Activated B cell treated with CpG ODN at 0.5 μM for 24 hours (primary cell): Measurements from ENCODE around the gene SERINC2. TPM values are rescaled to one million over a fixed set of nuclear protein-coding genes. Genes with fewer than 3 reads are reported as not detected.
"Not testable (repeated sequence)": the region's sequence is repeated elsewhere in the genome, so short reads cannot be mapped to it uniquely, and the experiment has no call there.

Experiments used
- ATAC-seq: fragments of 200-7000 bp; cut with Tn5 transposase; one replicate; pipeline ENCODE4 v1.10.0; 2021; ENCODE audit warnings: low read depth, mild to moderate bottlenecking, moderate library complexity
- CTCF ChIA-PET: fragments of 350-600 bp; sonication (Branson Sonifier 250); formaldehyde crosslinking; loops from one replicate; lab custom pipeline; 2021; ENCODE audit warnings: antibody characterized with exemption; lab: Charles Lee
- POLR2A ChIA-PET: fragments of 350-600 bp; sonication (Branson Sonifier 250); formaldehyde crosslinking; loops from one replicate; lab custom pipeline; 2021; ENCODE audit warnings: antibody characterized with exemption; lab: Charles Lee
- DNase-seq: peaks from one replicate; pipeline ENCODE4 v3.0.0; 2022
- H3K27ac Mint-ChIP-seq: one replicate; pipeline ENCODE4 v1.8.0; 2020; ENCODE audit warnings: mixed read lengths
- H3K27me3 Mint-ChIP-seq: one replicate; pipeline ENCODE4 v1.8.0; 2021; ENCODE audit warnings: mixed read lengths
- H3K36me3 Mint-ChIP-seq: one replicate; pipeline ENCODE4 v1.8.0; 2021; ENCODE audit warnings: low read depth, mixed read lengths
- H3K4me1 Mint-ChIP-seq: one replicate; pipeline ENCODE4 v1.8.0; 2021; ENCODE audit warnings: mixed read lengths
- H3K4me3 Mint-ChIP-seq: one replicate; pipeline ENCODE4 v1.8.0; 2020; ENCODE audit warnings: mild to moderate bottlenecking, mixed read lengths
- H3K9me3 Mint-ChIP-seq: one replicate; pipeline ENCODE4 v1.8.0; 2020; ENCODE audit warnings: mixed read lengths
- intact Hi-C: fragments of 100-400 bp; cut with micrococcal nuclease; formaldehyde crosslinking; loops from one replicate; pipeline ENCODE4 v1.15.1; 2024
- total RNA-seq: library from RNA; stranded (reverse); gene quantifications from 2 replicates; pipeline ENCODE4 v1.2.3, GENCODE V29; 2022
- TF ChIP-seq, protein P1 (sequence below): fragments of 200-600 bp; IDR thresholded peaks from one replicate; pipeline ENCODE4 v1.8.0; 2022; ENCODE audit warnings: antibody characterized with exemption, mild to moderate bottlenecking

The SERINC2 gene
- total RNA-seq, 1 donor from 2014 or later: 0.11 TPM

DNA sequence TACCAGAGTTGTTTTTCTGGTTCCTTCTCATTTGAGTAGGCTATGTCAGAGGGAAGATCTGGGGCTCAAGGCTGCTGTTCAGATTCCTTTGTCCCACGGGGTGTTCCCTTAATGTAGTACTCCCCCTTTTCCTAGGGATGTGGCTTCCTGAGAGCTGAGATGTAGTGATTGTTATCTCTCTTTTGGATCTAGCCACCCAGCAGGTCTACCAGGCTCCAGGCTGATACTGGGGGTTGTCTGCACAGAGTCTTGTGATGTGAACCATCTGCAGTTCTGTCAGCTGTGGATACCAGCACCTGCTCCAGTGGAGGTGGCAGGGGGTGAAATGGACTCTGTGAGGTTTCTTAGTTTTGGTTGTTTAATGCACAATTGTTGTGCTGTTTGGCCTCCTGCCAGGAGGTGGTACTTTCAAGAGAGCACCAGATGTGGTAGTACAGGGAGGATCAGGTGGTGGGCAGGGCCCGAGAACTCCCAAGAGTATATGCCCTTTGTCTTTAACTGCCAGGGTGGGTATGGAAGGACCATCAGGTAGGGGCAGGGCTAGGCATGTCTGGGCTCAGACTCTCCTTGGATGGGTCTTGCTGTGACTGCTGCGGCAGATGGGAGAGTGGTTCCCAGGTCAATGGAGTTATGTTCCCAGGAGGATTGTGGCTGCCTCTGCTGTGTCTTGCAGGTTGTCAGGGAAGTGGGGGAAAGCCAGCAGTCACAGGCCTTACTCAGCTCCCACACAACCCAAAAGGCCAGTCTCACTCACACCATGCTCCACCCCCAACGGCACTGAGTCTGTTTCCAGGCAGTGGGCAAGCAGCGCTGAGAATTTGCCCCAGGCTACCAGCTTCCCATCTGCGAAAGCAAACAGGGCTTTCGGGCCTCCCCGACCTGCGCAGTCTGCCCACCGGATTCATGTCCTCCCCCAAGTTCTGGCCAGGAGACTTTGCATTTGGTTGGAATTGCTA is 64.2 kb downstream of the SERINC2 start:
- H3K27me3 Mint-ChIP-seq: peaks cover 18% of the 10 kb centered on the region
- DNase-seq: no peak
- POLR2A ChIA-PET: no interaction called here
- peaks cover 14% of the 10 kb centered on the region for H3K9me3 Mint-ChIP-seq
- intact Hi-C loops: no loop called here
- no peak overlapping the region for H3K4me3 Mint-ChIP-seq
- CTCF ChIA-PET: no interaction called here
- H3K27ac Mint-ChIP-seq: no peak overlapping the region
- H3K36me3 Mint-ChIP-seq: no peaks in the 10 kb centered on the region
- H3K4me1 Mint-ChIP-seq: peaks cover 6% of the 10 kb centered on the region
- TF ChIP-seq, protein P1, sequence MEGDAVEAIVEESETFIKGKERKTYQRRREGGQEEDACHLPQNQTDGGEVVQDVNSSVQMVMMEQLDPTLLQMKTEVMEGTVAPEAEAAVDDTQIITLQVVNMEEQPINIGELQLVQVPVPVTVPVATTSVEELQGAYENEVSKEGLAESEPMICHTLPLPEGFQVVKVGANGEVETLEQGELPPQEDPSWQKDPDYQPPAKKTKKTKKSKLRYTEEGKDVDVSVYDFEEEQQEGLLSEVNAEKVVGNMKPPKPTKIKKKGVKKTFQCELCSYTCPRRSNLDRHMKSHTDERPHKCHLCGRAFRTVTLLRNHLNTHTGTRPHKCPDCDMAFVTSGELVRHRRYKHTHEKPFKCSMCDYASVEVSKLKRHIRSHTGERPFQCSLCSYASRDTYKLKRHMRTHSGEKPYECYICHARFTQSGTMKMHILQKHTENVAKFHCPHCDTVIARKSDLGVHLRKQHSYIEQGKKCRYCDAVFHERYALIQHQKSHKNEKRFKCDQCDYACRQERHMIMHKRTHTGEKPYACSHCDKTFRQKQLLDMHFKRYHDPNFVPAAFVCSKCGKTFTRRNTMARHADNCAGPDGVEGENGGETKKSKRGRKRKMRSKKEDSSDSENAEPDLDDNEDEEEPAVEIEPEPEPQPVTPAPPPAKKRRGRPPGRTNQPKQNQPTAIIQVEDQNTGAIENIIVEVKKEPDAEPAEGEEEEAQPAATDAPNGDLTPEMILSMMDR: no peak
- ATAC-seq: no peak

DNA sequence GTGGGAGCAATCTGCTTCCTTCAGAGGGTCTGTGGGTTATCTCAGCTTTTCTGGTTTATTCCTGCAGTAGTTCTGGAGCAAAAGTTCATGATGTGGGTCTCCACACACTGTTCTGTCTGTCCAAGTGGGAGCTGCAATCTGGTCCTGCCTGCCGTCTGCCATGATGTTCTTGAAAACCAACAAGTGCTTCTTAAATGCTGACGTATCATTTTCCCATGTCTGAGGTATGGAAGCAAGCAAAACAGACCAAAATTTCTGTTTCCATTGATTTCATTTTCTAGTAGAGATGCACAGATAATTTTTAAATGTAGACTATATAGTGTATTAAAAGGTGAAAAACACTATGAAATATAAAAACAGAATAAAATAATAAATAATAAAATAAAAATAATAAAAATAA is 65.2 kb downstream of the SERINC2 start:
- Mint-ChIP-seq H3K27me3 (peaks cover 18% of the 10 kb centered on the region), H3K27ac (no peak overlapping the region), H3K4me1 (peaks cover 7% of the 10 kb centered on the region), H3K4me3 (no peak overlapping the region), H3K9me3 (peaks cover 8% of the 10 kb centered on the region), H3K36me3 (no peaks in the 10 kb centered on the region)
- ChIA-PET POLR2A (no interaction called here), CTCF (no interaction called here)
- TF ChIP-seq, protein P1: no peak
- intact Hi-C loops: no loop called here
- DNase-seq: no peak
- ATAC-seq: no peak

DNA sequence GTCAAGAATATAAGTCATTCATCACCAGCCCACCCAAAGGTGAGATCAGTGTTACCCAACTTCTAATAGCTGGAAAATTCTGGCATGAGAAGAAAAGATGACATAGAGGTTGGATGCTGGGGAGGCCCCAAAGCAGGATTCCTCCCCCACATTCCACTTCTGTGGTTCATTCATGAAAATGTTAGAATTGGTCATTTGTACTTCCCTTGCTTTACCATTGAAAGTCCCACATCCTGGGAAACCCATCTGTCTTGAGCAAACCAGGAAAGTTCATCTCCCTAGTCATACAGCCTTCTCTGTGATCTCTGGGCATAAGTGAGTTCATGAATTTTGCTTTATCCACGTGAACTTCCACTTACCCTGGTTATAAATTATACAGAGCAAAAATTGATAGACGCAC is 66.8 kb downstream of the SERINC2 start:
- Mint-ChIP-seq H3K4me3 (no peak overlapping the region), H3K9me3 (peaks cover 8% of the 10 kb centered on the region), H3K27ac (no peak overlapping the region), H3K36me3 (no peaks in the 10 kb centered on the region), H3K4me1 (peaks cover 12% of the 10 kb centered on the region), H3K27me3 (peaks cover 18% of the 10 kb centered on the region)
- intact Hi-C loops: no loop called here
- ATAC-seq: no peak
- ChIA-PET POLR2A (no interaction called here), CTCF (no interaction called here)
- DNase-seq: no peak
- TF ChIP-seq, protein P1: no peak

DNA sequence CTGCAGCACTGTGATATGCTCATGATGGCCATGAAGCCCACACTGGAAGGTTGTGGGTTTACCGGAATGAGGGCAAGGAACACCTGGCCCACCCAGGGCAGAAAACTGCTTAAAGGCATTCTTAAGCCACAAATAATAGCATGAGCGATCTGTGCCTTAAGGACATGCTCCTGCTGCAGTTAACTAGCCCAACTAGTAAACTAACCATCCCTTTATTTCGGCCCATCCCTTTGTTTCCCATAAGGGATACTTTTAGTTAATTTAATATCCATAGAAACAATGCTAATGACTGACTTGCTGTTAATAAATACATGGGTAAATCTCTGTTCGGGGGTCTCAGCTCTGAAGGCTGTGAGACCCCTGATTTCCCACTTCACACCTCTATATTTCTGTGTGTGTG is 67.4 kb downstream of the SERINC2 start:
- intact Hi-C loops: not testable (repeated sequence)

DNA sequence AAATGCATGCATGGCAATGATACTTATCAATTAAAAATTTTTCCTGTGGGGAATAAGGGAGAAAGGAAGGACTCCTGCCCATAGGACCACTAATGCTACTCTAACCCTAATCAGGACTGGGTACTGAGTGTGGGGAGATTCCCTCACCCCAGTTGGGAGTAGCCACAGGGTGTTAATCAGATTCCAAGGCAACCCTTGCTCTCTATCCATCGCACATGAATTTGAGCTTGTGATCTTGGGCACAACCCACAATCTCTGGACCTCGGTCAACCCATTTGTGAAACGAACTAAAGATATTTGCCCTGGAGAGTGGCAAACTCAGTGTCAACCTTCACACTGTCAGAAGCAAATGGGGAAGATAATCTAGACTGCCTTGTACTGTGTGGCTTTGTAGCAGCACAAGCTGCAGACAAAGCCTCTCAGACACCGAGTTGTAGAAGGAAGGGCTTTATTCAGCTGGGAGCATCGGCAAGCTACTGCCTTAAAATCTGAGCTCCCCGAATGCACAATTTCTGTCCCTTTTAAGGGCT is 69.5 kb downstream of the SERINC2 start:
- Mint-ChIP-seq H3K4me3 (no peak overlapping the region), H3K27ac (peak overlapping the region; percentile 87), H3K4me1 (peaks cover 12% of the 10 kb centered on the region), H3K27me3 (peaks cover 9% of the 10 kb centered on the region), H3K9me3 (peaks cover 8% of the 10 kb centered on the region), H3K36me3 (no peaks in the 10 kb centered on the region)
- ATAC-seq: no peak
- TF ChIP-seq, protein P1: no peak
- DNase-seq: no peak
- intact Hi-C loops: no loop called here
- ChIA-PET CTCF (interaction anchor here (0.6 kb wide), 1 partner anchor 473 kb away, joined by 3 read pairs; no protein-coding TSS in a partner anchor), POLR2A (no interaction called here)

More for the DNA sequence above, 67.4 kb downstream of the SERINC2 start:
- H3K4me3 Mint-ChIP-seq, POLR2A ChIA-PET, CTCF ChIA-PET, H3K36me3 Mint-ChIP-seq, H3K27ac Mint-ChIP-seq, ATAC-seq, H3K9me3 Mint-ChIP-seq, DNase-seq: not testable (repeated sequence)
- Mint-ChIP-seq H3K27me3 (peaks cover 15% of the 10 kb centered on the region), H3K4me1 (peaks cover 12% of the 10 kb centered on the region)
